HepG2 (cell line): ENCODE measurements around the gene PGPEP1. TPM values are rescaled to one million over a fixed set of nuclear protein-coding genes. Genes with fewer than 3 reads are reported as not detected.

Experiments
- CENPX ChIP-seq: sonication (generic); formaldehyde crosslinking; IDR thresholded peaks from 2 replicates; pipeline ENCODE4 v1.9.0; 2021; ENCODE audit warnings: mild to moderate bottlenecking, missing genetic modification reagents, moderate library complexity
- FOXA1 ChIP-seq, 2 experiments: fragments of 450-650 bp in 1 of 2; sonication (generic) in 1 of 2; formaldehyde crosslinking in 1 of 2; IDR thresholded peaks; 2 replicates each; pipeline versions ENCODE4 v1.4.0 to v1.6.1; 2016 to 2020; ENCODE audit warnings: missing genetic modification reagents in 1 of 2
- FOXA3 ChIP-seq: IDR thresholded peaks from 2 replicates; pipeline ENCODE4 v1.6.1; 2016; ENCODE audit warnings: missing genetic modification reagents, missing compliant biosample characterization
- IKZF4 ChIP-seq: sonication (generic); formaldehyde crosslinking; IDR thresholded peaks from 2 replicates; pipeline ENCODE4 v1.5.1; 2020; ENCODE audit warnings: borderline replicate concordance, mild to moderate bottlenecking, low read depth, missing genetic modification reagents; ENCODE audit errors: not compliant biosample characterization
- MAFF ChIP-seq: IDR thresholded peaks from 2 replicates; pipeline ENCODE4 v1.6.1; 2011; ENCODE audit warnings: low read depth, low read length, improper control_type of control experiment
- NONO ChIP-seq, 2 experiments: fragments of 450-650 bp in 1 of 2; sonication (generic) in 1 of 2; formaldehyde crosslinking in 1 of 2; IDR thresholded peaks in 1 of 2; conservative IDR thresholded peaks in 1 of 2; 2 replicates each; pipeline versions ENCODE4 v1.6.1 to v1.8.0; 2017 to 2022; ENCODE audit warnings: mild to moderate bottlenecking in 1 of 2, missing genetic modification reagents in 1 of 2, moderate library complexity in 1 of 2
- TEAD2 ChIP-seq: sonication (generic); formaldehyde crosslinking; IDR thresholded peaks from 2 replicates; pipeline ENCODE4 v1.9.0; 2021; ENCODE audit warnings: missing genetic modification reagents
- ZBTB33 ChIP-seq: sonication (generic); formaldehyde crosslinking; IDR thresholded peaks from 2 replicates; pipeline ENCODE4 v1.4.0; 2020; ENCODE audit warnings: missing genetic modification reagents
- ZNF207 ChIP-seq: fragments of 450-650 bp; IDR thresholded peaks from 2 replicates; pipeline ENCODE4 v1.6.1; 2016; ENCODE audit warnings: antibody characterized with exemption, borderline replicate concordance
- ZNF225 ChIP-seq: sonication (generic); formaldehyde crosslinking; IDR thresholded peaks from 2 replicates; pipeline ENCODE4 v1.4.0; 2020; ENCODE audit warnings: mild to moderate bottlenecking, missing genetic modification reagents
- ZNF672 ChIP-seq: sonication (generic); formaldehyde crosslinking; IDR thresholded peaks from 2 replicates; pipeline ENCODE4 v1.8.1; 2022; ENCODE audit warnings: missing genetic modification reagents
- polyA plus RNA-seq, 8 experiments: library from polyadenylated mRNA; depleted of rRNA in 3 of 8; stranded (reverse) in 7 of 8; unstranded in 1 of 8; fragments of >200 nt; fragmentation: Illumina TruSeq in 4 of 8; extraction: Trizol in 4 of 8; gene quantifications; 2 replicates each; pipeline versions ENCODE4 v1.2.1 to v1.2.3, GENCODE V29; 2011 to 2016; ENCODE audit warnings: low read depth in 4 of 8, missing spikeins in 1 of 8, mixed read lengths in 1 of 8; ENCODE audit not compliant: insufficient read depth in 1 of 8
- total RNA-seq, 5 experiments: library from RNA; depleted of rRNA; stranded (reverse); fragments of >200 nt; fragmentation: Illumina TruSeq; extraction: Trizol; gene quantifications; 2 replicates each; pipeline ENCODE4 v1.2.3, GENCODE V29; 2016; ENCODE audit warnings: low read depth in 1 of 5

PGPEP1 gene
- total and polyA plus RNA-seq, 2 of the 13 experiments (the other 11 are each of a cell fraction or from before 2014, with no cell fraction given): 53.1 to 56.6 TPM

GRCh38 chr19:18399008-18399407 lies 58.6 kb downstream of the PGPEP1 start (continued):
- TF ChIP-seq ZBTB33 (CRISPR knock-in tag): no peak
- no peak for TF ChIP-seq CENPX (CRISPR knock-in tag)
- TF ChIP-seq ZNF225 (CRISPR knock-in tag): no peak
- TF ChIP-seq IKZF4 (CRISPR knock-in tag): no peak
- no peak for TF ChIP-seq ZNF207
- peak; percentile 22; the same call in 1 of the 2 replicates for TF ChIP-seq FOXA3 (CRISPR knock-in tag)
- peak; percentile 52 for TF ChIP-seq MAFF
- no peak for TF ChIP-seq TEAD2 (CRISPR knock-in tag)
- no peak for TF ChIP-seq ZNF672 (CRISPR knock-in tag)
- TF ChIP-seq FOXA1 (IDR thresholded peaks at IDR 0.05): no peak
- peak; percentile 50; the same call in 1 of the 2 replicates for TF ChIP-seq FOXA1 (CRISPR knock-in tag; IDR thresholded peaks at IDR 0.05)
- TF ChIP-seq NONO (IDR thresholded peaks at IDR 0.05): no peak
- no peak for TF ChIP-seq NONO (CRISPR knock-in tag; conservative IDR thresholded peaks at IDR 0.05)
